Hepatocyte (in vitro differentiated cells): ENCODE measurements around the gene FOXE1.

ENCODE experiments used
- EZH2 ChIP-seq: fragments of 200-600 bp; sonication (generic); IDR thresholded peaks from 2 replicates; pipeline ENCODE4 v1.6.1; 2016; ENCODE audit warnings: antibody characterized with exemption, mild to moderate bottlenecking, borderline replicate concordance
- TF ChIP-seq, protein P1 (sequence below): fragments of 200-600 bp; sonication (generic); IDR thresholded peaks from 2 replicates; pipeline ENCODE4 v1.5.1; 2016; ENCODE audit warnings: antibody characterized with exemption, mild to moderate bottlenecking; ENCODE audit not compliant: poor library complexity

DNA sequence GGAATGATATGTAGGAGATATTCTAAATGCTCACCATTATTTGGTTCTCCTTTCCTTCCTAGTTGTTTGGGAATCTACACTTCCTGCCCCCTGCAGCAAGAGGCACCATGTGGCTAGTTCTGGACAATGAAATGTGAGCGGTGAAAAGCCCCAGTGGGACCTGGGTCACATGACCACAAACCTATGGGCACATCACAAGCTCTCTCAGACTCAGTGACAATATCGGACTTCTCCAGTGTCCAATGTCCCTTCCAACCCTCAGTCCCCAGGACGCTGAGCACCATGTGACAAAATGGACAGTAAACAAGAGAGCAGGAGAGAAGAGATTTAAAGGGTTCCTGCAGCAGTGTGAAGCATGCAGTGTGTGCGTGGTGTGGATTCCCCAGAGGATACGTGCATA lies 44.6 kb upstream of the FOXE1 start:
- TF ChIP-seq EZH2: no peak
- TF ChIP-seq, protein P1, sequence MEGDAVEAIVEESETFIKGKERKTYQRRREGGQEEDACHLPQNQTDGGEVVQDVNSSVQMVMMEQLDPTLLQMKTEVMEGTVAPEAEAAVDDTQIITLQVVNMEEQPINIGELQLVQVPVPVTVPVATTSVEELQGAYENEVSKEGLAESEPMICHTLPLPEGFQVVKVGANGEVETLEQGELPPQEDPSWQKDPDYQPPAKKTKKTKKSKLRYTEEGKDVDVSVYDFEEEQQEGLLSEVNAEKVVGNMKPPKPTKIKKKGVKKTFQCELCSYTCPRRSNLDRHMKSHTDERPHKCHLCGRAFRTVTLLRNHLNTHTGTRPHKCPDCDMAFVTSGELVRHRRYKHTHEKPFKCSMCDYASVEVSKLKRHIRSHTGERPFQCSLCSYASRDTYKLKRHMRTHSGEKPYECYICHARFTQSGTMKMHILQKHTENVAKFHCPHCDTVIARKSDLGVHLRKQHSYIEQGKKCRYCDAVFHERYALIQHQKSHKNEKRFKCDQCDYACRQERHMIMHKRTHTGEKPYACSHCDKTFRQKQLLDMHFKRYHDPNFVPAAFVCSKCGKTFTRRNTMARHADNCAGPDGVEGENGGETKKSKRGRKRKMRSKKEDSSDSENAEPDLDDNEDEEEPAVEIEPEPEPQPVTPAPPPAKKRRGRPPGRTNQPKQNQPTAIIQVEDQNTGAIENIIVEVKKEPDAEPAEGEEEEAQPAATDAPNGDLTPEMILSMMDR: no peak
